Neural cell (in vitro differentiated cells): Measurements from ENCODE around the gene AHNAK. TPM values are rescaled to one million over a fixed set of nuclear protein-coding genes. Genes with fewer than 3 reads are reported as not detected.

ENCODE experiments used
- H2AFZ ChIP-seq: fragments of 200-600, 300-800 bp; sonication (generic), shearing (Covaris generic); 2 replicates; pipeline ENCODE4 v1.6.0; 2014; ENCODE audit warnings: low read depth, mild to moderate bottlenecking, antibody characterized with exemption, low read length, moderate library complexity
- H3F3A ChIP-seq: fragments of 200-600 bp; shearing (Covaris generic); 2 replicates; pipeline ENCODE4 v1.6.1; 2016; ENCODE audit warnings: mild to moderate bottlenecking, moderate library complexity, mixed read lengths, antibody characterized with exemption, low read length; ENCODE audit not compliant: insufficient read depth, poor library complexity, severe bottlenecking
- H3K27ac ChIP-seq: fragments of 200-600, 300-800 bp; sonication (generic), shearing (Covaris generic); 2 replicates; pipeline ENCODE4 v1.5.1; 2014; ENCODE audit warnings: mild to moderate bottlenecking, low read length, moderate library complexity
- H3K27me3 ChIP-seq: fragments of 300-800, 200-600 bp; sonication (generic), shearing (Covaris generic); 2 replicates; pipeline ENCODE4 v1.6.0; 2014; ENCODE audit warnings: mild to moderate bottlenecking, low read depth, low read length, moderate library complexity; ENCODE audit not compliant: insufficient read depth
- H3K36me3 ChIP-seq: fragments of 300-800, 200-600 bp; sonication (generic), shearing (Covaris generic); 2 replicates; pipeline ENCODE4 v1.5.1; 2014; ENCODE audit warnings: mild to moderate bottlenecking, antibody characterized with exemption, low read length, moderate library complexity; ENCODE audit not compliant: insufficient read depth
- H3K4me2 ChIP-seq: fragments of 300-800, 200-600 bp; sonication (generic), shearing (Covaris generic); 2 replicates; pipeline ENCODE4 v1.6.0; 2014; ENCODE audit warnings: mild to moderate bottlenecking, low read length
- H3K4me3 ChIP-seq: fragments of 300-800, 200-600 bp; sonication (generic), shearing (Covaris generic); 2 replicates; pipeline ENCODE4 v1.5.1; 2014; ENCODE audit warnings: mild to moderate bottlenecking, low read length, moderate library complexity
- H3K79me2 ChIP-seq: fragments of 200-600 bp; shearing (Covaris generic); replicated peaks from 2 replicates; pipeline ENCODE4 v1.6.0; 2014; ENCODE audit warnings: mild to moderate bottlenecking, low read length, moderate library complexity; ENCODE audit not compliant: insufficient read depth
- H3K9ac ChIP-seq: fragments of 300-800, 200-600 bp; sonication (generic), shearing (Covaris generic); 2 replicates; pipeline ENCODE4 v1.6.1; 2016; ENCODE audit warnings: mild to moderate bottlenecking, low read length, mixed read lengths
- H3K9me2 ChIP-seq: fragments of 200-600 bp; shearing (Covaris generic); 2 replicates; pipeline ENCODE4 v1.6.1; 2016; ENCODE audit warnings: mild to moderate bottlenecking, low read length, mixed read lengths; ENCODE audit not compliant: insufficient read depth
- H3K9me3 ChIP-seq: fragments of 200-600, 300-800 bp; sonication (generic), shearing (Covaris generic); 2 replicates; pipeline ENCODE4 v1.6.1; 2016; ENCODE audit warnings: mild to moderate bottlenecking, mixed run types, low read length, moderate library complexity, mixed read lengths
- H4K20me1 ChIP-seq: fragments of 200-600 bp; shearing (Covaris generic); 2 replicates; pipeline ENCODE4 v1.6.1; 2016; ENCODE audit warnings: mild to moderate bottlenecking, mixed run types; ENCODE audit not compliant: insufficient read depth
- EP300 ChIP-seq: fragments of 450-650 bp; conservative IDR thresholded peaks from 2 replicates; pipeline ENCODE4 v1.6.1; 2014; ENCODE audit warnings: antibody characterized with exemption, mild to moderate bottlenecking, moderate library complexity; ENCODE audit not compliant: poor library complexity, severe bottlenecking
- EZH2 ChIP-seq: fragments of 200-600, 300-800 bp; shearing (Covaris generic), sonication (generic); IDR thresholded peaks from 2 replicates; pipeline ENCODE4 v1.6.1; 2014; ENCODE audit warnings: antibody characterized with exemption, low read length, borderline replicate concordance, mild to moderate bottlenecking; ENCODE audit not compliant: insufficient read depth, poor library complexity, severe bottlenecking
- MXI1 ChIP-seq: fragments of 450-650 bp; conservative IDR thresholded peaks from 2 replicates; pipeline ENCODE4 v1.6.1; 2014; ENCODE audit warnings: antibody characterized with exemption, mild to moderate bottlenecking; ENCODE audit not compliant: poor library complexity, severe bottlenecking
- POLR2AphosphoS5 ChIP-seq: IDR thresholded peaks from 2 replicates; pipeline ENCODE4 v1.6.1; 2012
- RAD21 ChIP-seq: fragments of 450-650 bp; conservative IDR thresholded peaks from 2 replicates; pipeline ENCODE4 v1.6.1; 2014; ENCODE audit warnings: antibody characterized with exemption, mild to moderate bottlenecking, moderate library complexity
- SMC3 ChIP-seq: fragments of 450-650 bp; conservative IDR thresholded peaks from 2 replicates; pipeline ENCODE4 v1.6.1; 2014; ENCODE audit warnings: antibody characterized with exemption, mild to moderate bottlenecking, moderate library complexity; ENCODE audit not compliant: poor library complexity
- TAF1 ChIP-seq: IDR thresholded peaks from 2 replicates; pipeline ENCODE4 v1.6.1; 2012; ENCODE audit warnings: low read depth
- polyA plus RNA-seq: library from polyadenylated mRNA; depleted of rRNA; stranded (reverse); fragments of >200 nt; gene quantifications from 2 replicates; pipeline ENCODE4 v1.2.3, GENCODE V29; 2014
- TF ChIP-seq, protein P1 (sequence below): IDR thresholded peaks from 2 replicates; pipeline ENCODE4 v1.6.1; 2012; ENCODE audit warnings: borderline replicate concordance
- TF ChIP-seq, protein P2 (sequence below): fragments of 450-650 bp; IDR thresholded peaks from 2 replicates; pipeline ENCODE4 v1.5.1; 2014; ENCODE audit warnings: antibody characterized with exemption, mild to moderate bottlenecking, moderate library complexity; ENCODE audit not compliant: poor library complexity, severe bottlenecking

AHNAK gene
- polyA plus RNA-seq, 1 donor from 2014 or later: 0.11 TPM

DNA sequence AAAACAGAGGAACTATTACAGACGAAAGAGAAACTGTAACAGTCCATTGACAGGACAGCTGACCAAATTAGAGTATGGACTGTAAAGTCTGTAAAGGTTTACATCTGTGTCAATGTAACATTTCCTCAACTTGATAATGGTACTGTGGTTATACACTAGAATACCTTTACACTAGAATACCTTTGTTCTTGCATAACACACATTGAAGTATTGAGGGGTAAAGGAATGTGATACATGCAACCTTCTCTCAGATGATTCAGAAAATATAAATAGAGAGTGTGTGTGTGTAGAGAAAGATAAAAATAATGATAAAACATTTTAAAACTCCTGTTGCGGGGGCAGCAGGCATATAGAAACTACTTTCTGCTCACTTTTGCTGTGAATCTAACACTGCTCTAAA lies 32.6 kb upstream of the AHNAK start:
- H3K36me3 ChIP-seq: no peaks in the 10 kb centered on the region

GRCh38 chr11:62578541-62578940 lies 31.9 kb upstream of the AHNAK start:
- Histone ChIP-seq H3K4me3 (no peak overlapping the region), H3K79me2 (peaks cover under 1% of the 10 kb centered on the region), H4K20me1 (no peaks in the 10 kb centered on the region), H3K9ac (no peak overlapping the region), H3K27me3 (no peaks in the 10 kb centered on the region), H3K9me2 (no peaks in the 10 kb centered on the region), H2AFZ (no peak overlapping the region), H3K27ac (no peak overlapping the region), H3K9me3 (no peaks in the 10 kb centered on the region), H3K36me3 (no peaks in the 10 kb centered on the region), H3F3A (no peaks in the 10 kb centered on the region), H3K4me2 (no peak overlapping the region)
- TF ChIP-seq MXI1 (no peak), EP300 (no peak), POLR2AphosphoS5 (no peak), EZH2 (no peak), RAD21 (no peak), TAF1 (no peak), SMC3 (no peak)
- TF ChIP-seq, protein P1, sequence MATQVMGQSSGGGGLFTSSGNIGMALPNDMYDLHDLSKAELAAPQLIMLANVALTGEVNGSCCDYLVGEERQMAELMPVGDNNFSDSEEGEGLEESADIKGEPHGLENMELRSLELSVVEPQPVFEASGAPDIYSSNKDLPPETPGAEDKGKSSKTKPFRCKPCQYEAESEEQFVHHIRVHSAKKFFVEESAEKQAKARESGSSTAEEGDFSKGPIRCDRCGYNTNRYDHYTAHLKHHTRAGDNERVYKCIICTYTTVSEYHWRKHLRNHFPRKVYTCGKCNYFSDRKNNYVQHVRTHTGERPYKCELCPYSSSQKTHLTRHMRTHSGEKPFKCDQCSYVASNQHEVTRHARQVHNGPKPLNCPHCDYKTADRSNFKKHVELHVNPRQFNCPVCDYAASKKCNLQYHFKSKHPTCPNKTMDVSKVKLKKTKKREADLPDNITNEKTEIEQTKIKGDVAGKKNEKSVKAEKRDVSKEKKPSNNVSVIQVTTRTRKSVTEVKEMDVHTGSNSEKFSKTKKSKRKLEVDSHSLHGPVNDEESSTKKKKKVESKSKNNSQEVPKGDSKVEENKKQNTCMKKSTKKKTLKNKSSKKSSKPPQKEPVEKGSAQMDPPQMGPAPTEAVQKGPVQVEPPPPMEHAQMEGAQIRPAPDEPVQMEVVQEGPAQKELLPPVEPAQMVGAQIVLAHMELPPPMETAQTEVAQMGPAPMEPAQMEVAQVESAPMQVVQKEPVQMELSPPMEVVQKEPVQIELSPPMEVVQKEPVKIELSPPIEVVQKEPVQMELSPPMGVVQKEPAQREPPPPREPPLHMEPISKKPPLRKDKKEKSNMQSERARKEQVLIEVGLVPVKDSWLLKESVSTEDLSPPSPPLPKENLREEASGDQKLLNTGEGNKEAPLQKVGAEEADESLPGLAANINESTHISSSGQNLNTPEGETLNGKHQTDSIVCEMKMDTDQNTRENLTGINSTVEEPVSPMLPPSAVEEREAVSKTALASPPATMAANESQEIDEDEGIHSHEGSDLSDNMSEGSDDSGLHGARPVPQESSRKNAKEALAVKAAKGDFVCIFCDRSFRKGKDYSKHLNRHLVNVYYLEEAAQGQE: no peak
- TF ChIP-seq, protein P2, sequence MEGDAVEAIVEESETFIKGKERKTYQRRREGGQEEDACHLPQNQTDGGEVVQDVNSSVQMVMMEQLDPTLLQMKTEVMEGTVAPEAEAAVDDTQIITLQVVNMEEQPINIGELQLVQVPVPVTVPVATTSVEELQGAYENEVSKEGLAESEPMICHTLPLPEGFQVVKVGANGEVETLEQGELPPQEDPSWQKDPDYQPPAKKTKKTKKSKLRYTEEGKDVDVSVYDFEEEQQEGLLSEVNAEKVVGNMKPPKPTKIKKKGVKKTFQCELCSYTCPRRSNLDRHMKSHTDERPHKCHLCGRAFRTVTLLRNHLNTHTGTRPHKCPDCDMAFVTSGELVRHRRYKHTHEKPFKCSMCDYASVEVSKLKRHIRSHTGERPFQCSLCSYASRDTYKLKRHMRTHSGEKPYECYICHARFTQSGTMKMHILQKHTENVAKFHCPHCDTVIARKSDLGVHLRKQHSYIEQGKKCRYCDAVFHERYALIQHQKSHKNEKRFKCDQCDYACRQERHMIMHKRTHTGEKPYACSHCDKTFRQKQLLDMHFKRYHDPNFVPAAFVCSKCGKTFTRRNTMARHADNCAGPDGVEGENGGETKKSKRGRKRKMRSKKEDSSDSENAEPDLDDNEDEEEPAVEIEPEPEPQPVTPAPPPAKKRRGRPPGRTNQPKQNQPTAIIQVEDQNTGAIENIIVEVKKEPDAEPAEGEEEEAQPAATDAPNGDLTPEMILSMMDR: no peak

More for the DNA sequence above, 32.6 kb upstream of the AHNAK start:
- Histone ChIP-seq H2AFZ (no peak overlapping the region), H4K20me1 (no peaks in the 10 kb centered on the region), H3F3A (no peaks in the 10 kb centered on the region), H3K9ac (no peak overlapping the region), H3K9me2 (no peaks in the 10 kb centered on the region), H3K4me3 (no peak overlapping the region), H3K79me2 (no peaks in the 10 kb centered on the region), H3K27ac (no peak overlapping the region), H3K9me3 (no peaks in the 10 kb centered on the region), H3K27me3 (no peaks in the 10 kb centered on the region), H3K4me2 (no peak overlapping the region)
- TF ChIP-seq RAD21 (no peak), POLR2AphosphoS5 (no peak), TAF1 (no peak)
